ENCODE measurements around the gene B3GAT2. TPM values are rescaled to one million over a fixed set of nuclear protein-coding genes. Genes with fewer than 3 reads are reported as not detected.

B3GAT2 gene
- total RNA-seq, 2 donors from 2014 or later, result 0.31 to 0.42 TPM

DNA sequence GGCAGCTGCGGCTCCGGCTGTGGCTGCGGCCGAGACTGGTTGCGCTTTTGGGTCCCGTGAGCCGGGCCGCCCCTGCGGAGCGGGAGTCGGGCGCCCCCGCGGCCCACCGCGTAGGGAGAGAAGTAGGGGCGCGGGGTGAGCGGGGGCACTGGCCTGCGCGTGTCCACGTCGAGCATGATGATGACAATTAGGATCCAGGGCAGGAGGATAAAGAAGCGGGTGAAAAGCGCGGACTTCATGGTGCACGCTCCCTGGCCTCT lies 739 bp downstream of the B3GAT2 start:
- Histone ChIP-seq H3K9me3 (ENCODE audit: control insufficient read depth, low read length) (no peaks in the 10 kb centered on the region), H3K27ac (ENCODE audit: low read depth, low read length) (no peak overlapping the region), H3K4me3 (ENCODE audit: low read length) (peak overlapping the region; percentile 79), H3K9ac (ENCODE audit: extremely low read depth, low read length, poor library complexity, severe bottlenecking) (no peak overlapping the region), H3K4me1 (ENCODE audit: control insufficient read depth, insufficient read depth, low read length) (no peaks in the 10 kb centered on the region), H3K36me3 (ENCODE audit: control insufficient read depth, insufficient read depth, low read length) (no peaks in the 10 kb centered on the region), H3K27me3 (ENCODE audit: control insufficient read depth, insufficient read depth, low read length, poor library complexity, severe bottlenecking) (peaks cover 91% of the 10 kb centered on the region)
- Mint-ChIP-seq H3K27ac (no peak overlapping the region), H3K27me3 (ENCODE audit: insufficient read depth) (peaks cover 74% of the 10 kb centered on the region), H3K4me3 (peak overlapping the region; percentile 60), H3K36me3 (ENCODE audit: low read depth) (no peaks in the 10 kb centered on the region), H3K9me3 (no peaks in the 10 kb centered on the region), H3K4me1 (peaks cover 4% of the 10 kb centered on the region)
- 0 to 2% methylated on average over 5 to 27 of the region's 27 CpGs for WGBS, 2 experiments (ENCODE audit: insufficient coverage in 1 of 2, insufficient read length in 1 of 2)
- TF ChIP-seq, protein P1, sequence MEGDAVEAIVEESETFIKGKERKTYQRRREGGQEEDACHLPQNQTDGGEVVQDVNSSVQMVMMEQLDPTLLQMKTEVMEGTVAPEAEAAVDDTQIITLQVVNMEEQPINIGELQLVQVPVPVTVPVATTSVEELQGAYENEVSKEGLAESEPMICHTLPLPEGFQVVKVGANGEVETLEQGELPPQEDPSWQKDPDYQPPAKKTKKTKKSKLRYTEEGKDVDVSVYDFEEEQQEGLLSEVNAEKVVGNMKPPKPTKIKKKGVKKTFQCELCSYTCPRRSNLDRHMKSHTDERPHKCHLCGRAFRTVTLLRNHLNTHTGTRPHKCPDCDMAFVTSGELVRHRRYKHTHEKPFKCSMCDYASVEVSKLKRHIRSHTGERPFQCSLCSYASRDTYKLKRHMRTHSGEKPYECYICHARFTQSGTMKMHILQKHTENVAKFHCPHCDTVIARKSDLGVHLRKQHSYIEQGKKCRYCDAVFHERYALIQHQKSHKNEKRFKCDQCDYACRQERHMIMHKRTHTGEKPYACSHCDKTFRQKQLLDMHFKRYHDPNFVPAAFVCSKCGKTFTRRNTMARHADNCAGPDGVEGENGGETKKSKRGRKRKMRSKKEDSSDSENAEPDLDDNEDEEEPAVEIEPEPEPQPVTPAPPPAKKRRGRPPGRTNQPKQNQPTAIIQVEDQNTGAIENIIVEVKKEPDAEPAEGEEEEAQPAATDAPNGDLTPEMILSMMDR (conservative IDR thresholded peaks at IDR 0.05), result peak; percentile 33
- no peak for DNase-seq

DNA sequence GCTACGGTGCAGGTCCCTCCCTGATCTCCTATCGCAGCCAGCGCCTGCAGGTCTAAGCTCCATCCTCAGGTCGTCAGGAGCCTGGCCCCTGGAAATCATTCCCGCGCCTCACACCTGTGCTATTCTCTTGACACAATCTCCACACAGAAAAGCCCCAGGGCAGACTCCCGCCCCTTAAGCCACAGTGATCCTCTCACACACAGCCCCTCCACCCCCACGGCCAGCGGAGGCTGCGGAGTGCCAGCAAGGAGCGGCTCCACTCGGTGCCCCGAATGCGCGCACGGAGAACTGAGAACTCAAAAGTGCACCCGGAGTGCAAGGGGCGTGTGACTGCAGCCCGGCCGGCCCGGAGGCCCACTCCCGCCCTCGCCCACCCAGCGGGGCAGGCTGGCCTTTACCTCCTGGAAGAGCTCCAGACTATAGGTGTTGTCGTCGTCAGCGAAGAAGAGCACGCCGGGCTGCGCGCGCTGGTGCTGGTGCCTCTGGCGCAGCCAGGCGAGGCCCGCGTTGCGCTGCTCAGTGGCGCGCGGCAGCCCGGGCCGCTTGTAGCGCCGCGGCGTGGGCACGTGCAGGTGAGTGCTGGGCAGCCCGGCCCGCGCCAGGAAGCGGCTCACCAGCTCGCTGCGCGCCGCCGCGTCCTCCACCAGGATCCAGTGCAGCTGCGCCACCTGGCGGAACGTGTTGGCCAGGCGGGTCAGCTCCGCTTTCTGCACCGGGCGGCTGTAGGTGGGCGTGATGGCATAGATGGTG lies 1.2 kb downstream of the B3GAT2 start:
- DNase-seq, result peak; percentile 98
- H3K27me3 Mint-ChIP-seq (ENCODE audit: insufficient read depth), result peaks cover 74% of the 10 kb centered on the region
- Histone ChIP-seq H3K36me3 (ENCODE audit: control insufficient read depth, insufficient read depth, low read length) (no peaks in the 10 kb centered on the region), H3K4me1 (ENCODE audit: control insufficient read depth, insufficient read depth, low read length) (no peaks in the 10 kb centered on the region), H3K27me3 (ENCODE audit: control insufficient read depth, insufficient read depth, low read length, poor library complexity, severe bottlenecking) (peaks cover 91% of the 10 kb centered on the region), H3K27ac (ENCODE audit: low read depth, low read length) (no peak overlapping the region), H3K9ac (ENCODE audit: extremely low read depth, low read length, poor library complexity, severe bottlenecking) (no peak overlapping the region), H3K9me3 (ENCODE audit: control insufficient read depth, low read length) (no peaks in the 10 kb centered on the region), H3K4me3 (ENCODE audit: low read length) (peak overlapping the region; percentile 79)
- 0 to 1% methylated on average over 3 to 65 of the region's 65 CpGs for WGBS, 2 experiments (ENCODE audit: insufficient coverage in 1 of 2, insufficient read length in 1 of 2)
- TF ChIP-seq, protein P1 (conservative IDR thresholded peaks at IDR 0.05), result peak; percentile 96
- H3K4me3 Mint-ChIP-seq, result peak overlapping the region; percentile 60
- H3K36me3 Mint-ChIP-seq (ENCODE audit: low read depth), result no peaks in the 10 kb centered on the region
- H3K4me1 Mint-ChIP-seq, result peaks cover 4% of the 10 kb centered on the region
- no peak overlapping the region for H3K27ac Mint-ChIP-seq
- no peaks in the 10 kb centered on the region for H3K9me3 Mint-ChIP-seq

DNA sequence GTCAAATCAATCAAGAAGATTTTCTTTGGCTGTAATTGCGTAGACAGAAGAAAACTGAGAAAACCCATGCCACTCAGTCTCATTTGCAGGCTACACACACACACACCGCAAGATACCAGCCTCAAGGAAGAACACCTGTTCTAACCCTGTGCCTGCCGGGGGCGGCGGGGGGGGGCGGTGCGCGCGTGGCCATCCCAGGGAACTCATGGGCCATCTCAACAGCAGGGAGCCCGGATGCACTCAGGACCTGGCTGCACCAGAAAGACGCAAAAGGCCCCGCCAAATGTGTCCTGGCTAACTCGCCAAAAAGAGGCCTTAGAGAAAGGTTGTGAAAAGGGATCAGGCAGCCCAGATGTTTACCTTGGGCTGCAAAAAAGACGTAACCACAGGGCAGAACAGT lies 2.1 kb downstream of the B3GAT2 start:
- Mint-ChIP-seq H3K4me3 (peak overlapping the region; percentile 60), H3K27me3 (ENCODE audit: insufficient read depth) (peaks cover 65% of the 10 kb centered on the region), H3K4me1 (peaks cover 4% of the 10 kb centered on the region), H3K36me3 (ENCODE audit: low read depth) (no peaks in the 10 kb centered on the region), H3K9me3 (no peaks in the 10 kb centered on the region), H3K27ac (no peak overlapping the region)
- no peaks in the 10 kb centered on the region for H3K4me1 ChIP-seq (ENCODE audit: control insufficient read depth, insufficient read depth, low read length)
- H3K27ac ChIP-seq (ENCODE audit: low read depth, low read length), result no peak overlapping the region
- peak; percentile 49 for DNase-seq
- no peak overlapping the region for H3K4me3 ChIP-seq (ENCODE audit: low read length)
- H3K36me3 ChIP-seq (ENCODE audit: control insufficient read depth, insufficient read depth, low read length), result no peaks in the 10 kb centered on the region
- 56 to 64% methylated on average over 8 to 14 of the region's 14 CpGs for whole genome bisulfite sequencing, 2 experiments (ENCODE audit: insufficient coverage in 1 of 2, insufficient read length in 1 of 2)
- TF ChIP-seq, protein P1 (conservative IDR thresholded peaks at IDR 0.05), result no peak
- no peaks in the 10 kb centered on the region for H3K9me3 ChIP-seq (ENCODE audit: control insufficient read depth, low read length)
- peaks cover 83% of the 10 kb centered on the region for H3K27me3 ChIP-seq (ENCODE audit: control insufficient read depth, insufficient read depth, low read length, poor library complexity, severe bottlenecking)
- H3K9ac ChIP-seq (ENCODE audit: extremely low read depth, low read length, poor library complexity, severe bottlenecking), result no peak overlapping the region
